ENCODE data around the gene SIT1.

Gene SIT1

DNA sequence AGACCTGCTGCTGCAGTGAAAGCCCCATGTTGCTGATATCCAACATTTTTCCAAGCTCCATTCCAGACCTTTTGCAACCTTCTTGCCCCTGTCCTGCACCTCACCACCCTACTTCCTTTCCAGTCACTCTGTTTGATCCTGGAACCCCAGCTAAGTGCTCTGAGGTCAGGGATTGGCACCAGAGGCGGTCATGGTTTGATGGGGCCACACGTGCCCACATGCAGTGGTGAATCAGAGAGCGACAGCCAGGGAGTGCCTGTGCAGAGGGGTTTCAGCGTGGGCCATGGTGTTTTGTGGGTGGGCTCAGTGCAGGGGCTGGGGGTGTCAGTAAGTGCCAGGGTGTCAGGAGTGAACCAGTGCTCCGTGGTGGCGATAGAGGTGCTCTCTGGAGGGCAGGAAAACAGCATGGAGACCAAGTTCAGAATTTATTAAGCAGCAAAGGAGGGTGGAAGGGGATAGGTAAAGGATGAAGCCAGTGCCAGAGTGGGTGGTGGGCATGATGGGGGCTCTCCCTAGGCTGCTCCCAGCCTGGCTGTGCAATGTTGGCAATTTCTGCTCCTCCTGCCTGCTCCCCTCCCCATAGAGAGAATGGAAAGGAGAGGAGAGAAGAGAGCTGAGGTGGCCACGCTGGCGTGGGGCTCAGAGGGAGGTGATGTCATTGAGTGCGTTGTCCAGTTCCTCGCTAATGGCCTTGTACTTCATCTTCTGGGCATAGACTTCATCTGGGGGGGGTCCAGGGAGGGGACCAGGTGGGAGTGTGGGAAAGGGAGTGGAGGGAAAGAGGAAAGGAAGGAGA, 32.0 kb upstream of the SIT1 start:
- FAIRE-seq (no peak), DNase-seq (ENCODE audit: insufficient read length, low spot score) (no peak)

DNA sequence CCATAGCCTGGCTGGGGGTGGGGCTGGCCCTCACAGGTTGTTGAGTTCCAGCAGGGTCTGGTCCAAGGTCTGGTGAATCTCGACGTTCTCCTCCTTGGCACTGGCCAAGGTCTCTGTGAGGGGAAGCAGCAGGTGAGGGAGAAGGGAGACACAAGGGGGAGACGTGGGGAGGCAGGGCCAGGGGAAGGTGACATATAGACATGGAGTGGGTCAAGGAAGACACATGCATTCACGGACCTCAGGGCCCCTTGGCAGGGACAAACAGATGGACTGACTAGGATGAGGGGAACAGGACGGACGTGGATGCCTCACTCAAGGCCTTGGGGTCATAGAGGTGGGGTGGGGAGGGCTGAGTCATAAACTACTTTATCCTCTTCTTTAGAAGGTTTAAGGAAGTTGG, 31.3 kb upstream of the SIT1 start:
- no peak for DNase-seq (ENCODE audit: insufficient read length, low spot score)
- FAIRE-seq = no peak

DNA sequence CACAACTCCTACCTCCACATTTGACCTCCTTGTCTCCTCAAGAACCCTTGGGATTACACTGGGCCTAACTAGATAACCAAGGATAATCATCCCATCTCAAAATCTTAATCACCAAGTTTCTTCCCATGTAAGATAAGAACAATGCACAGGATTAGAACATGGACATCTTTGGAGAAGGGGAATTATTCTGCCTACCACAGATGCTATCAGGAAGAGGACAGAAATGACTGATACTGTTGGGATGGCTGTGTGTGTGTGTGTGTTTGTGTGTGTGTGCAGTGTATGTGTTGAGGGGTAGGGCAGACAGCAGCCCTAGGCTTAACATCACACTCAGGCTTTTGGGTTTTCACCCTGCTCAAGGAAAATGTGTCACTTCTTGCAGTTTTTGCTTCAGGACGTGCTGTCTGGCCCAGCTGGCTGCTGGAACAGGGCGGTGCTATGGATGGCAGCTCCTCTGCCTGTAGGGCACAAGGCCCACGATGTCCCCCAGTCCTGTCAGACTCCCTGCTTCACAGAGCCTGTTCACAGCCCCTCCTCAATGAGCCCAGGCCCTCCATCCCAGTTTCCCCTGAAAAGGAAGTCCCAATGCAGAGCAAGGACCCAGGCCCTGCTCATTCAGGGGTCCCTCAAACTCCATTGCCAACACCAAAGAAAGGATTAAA, 30.7 kb upstream of the SIT1 start:
- DNase-seq (ENCODE audit: insufficient read length, low spot score) = no peak
- FAIRE-seq = no peak

DNA sequence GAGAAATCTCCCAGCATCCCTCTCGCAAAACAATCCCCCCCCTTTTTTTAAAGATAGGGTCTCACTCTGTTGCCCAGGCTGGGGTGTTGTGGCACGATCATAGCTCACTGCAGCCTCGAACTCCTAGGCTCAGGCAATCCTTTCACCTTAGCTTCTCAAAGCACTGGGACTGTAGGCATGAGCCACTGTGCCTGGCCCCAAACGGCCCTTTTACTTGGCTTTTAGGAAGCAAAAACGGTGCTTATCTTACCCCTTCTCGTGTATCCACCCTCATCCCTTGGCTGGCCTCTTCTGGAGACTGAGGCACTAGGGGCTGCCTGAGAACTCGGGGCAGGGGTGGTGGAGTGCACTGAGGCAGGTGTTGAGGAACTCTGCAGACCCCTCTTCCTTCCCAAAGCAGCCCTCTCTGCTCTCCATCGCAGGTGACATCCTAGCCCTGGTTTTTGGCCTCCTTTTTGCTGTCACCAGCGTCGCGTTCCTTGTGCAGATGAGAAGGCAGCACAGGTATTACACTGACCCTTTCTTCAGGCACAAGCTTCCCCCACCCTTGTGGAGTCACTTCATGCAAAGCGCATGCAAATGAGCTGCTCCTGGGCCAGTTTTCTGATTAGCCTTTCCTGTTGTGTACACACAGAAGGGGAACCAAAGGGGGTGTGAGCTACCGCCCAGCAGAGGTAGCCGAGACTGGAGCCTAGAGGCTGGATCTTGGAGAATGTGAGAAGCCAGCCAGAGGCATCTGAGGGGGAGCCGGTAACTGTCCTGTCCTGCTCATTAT, 29.8 kb upstream of the SIT1 start:
- peak; percentile 74 for FAIRE-seq
- peak; percentile 44 for DNase-seq (ENCODE audit: insufficient read length, low spot score)

DNA sequence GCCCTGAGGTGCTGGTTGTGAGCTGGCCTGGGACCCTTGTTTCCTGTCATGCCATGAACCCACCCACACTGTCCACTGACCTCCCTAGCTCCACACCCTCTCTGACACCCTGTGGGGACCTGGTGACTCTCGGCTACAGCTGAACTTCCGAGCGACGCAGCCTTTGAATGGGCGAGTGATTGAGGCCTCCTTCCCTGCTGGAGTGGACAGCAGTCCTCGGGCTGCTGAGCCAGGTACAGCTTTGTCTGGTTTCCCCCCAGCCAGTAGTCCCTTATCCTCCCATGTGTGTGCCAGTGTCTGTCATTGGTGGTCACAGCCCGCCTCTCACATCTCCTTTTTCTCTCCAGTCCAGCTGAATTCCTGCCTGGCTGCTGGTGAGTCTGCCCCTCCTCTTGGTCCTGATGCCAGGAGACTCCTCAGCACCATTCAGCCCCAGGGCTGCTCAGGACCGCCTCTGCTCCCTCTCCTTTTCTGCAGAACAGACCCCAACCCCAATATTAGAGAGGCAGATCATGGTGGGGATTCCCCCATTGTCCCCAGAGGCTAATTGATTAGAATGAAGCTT, 29.1 kb upstream of the SIT1 start:
- FAIRE-seq (no peak), DNase-seq (ENCODE audit: insufficient read length, low spot score) (no peak)

DNA sequence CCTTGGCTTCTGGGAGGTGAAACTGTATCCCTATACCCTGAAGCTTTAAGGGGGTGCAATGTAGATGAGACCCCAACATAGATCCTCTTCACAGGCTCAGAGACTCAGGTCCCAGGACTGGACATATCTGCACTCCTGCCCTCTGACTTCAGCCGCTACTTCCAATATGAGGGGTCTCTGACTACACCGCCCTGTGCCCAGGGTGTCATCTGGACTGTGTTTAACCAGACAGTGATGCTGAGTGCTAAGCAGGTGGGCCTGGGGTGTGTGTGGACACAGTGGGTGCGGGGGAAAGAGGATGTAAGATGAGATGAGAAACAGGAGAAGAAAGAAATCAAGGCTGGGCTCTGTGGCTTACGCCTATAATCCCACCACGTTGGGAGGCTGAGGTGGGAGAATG, 28.4 kb upstream of the SIT1 start:
- FAIRE-seq = no peak

DNA sequence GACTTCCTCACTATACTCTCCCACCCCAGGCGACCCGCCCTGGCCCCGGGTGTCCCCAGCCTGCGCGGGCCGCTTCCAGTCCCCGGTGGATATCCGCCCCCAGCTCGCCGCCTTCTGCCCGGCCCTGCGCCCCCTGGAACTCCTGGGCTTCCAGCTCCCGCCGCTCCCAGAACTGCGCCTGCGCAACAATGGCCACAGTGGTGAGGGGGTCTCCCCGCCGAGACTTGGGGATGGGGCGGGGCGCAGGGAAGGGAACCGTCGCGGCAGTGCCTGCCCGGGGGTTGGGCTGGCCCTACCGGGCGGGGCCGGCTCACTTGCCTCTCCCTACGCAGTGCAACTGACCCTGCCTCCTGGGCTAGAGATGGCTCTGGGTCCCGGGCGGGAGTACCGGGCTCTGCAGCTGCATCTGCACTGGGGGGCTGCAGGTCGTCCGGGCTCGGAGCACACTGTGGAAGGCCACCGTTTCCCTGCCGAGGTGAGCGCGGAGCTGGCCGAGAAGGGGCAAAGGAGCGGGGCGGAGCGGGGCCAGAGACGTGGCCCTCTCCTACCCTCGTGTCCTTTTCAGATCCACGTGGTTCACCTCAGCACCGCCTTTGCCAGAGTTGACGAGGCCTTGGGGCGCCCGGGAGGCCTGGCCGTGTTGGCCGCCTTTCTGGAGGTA, 25.1 kb upstream of the SIT1 start:
- DNase-seq (ENCODE audit: insufficient read length, low spot score) = no peak
- FAIRE-seq = no peak

More for the DNA sequence above, 28.4 kb upstream of the SIT1 start:
- DNase-seq (ENCODE audit: insufficient read length, low spot score) = no peak

DNA sequence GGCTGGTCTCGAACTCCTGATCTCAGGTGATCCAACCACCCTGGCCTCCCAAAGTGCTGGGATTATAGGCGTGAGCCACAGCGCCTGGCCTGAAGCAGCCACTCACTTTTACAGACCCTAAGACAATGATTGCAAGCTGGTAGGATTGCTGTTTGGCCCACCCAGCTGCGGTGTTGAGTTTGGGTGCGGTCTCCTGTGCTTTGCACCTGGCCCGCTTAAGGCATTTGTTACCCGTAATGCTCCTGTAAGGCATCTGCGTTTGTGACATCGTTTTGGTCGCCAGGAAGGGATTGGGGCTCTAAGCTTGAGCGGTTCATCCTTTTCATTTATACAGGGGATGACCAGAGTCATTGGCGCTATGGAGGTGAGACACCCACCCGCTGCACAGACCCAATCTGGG, 24.5 kb upstream of the SIT1 start:
- no peak for DNase-seq (ENCODE audit: insufficient read length, low spot score)
- no peak for FAIRE-seq

DNA sequence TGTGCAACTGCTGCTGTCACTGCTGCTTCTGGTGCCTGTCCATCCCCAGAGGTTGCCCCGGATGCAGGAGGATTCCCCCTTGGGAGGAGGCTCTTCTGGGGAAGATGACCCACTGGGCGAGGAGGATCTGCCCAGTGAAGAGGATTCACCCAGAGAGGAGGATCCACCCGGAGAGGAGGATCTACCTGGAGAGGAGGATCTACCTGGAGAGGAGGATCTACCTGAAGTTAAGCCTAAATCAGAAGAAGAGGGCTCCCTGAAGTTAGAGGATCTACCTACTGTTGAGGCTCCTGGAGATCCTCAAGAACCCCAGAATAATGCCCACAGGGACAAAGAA, 23.3 kb upstream of the SIT1 start:
- FAIRE-seq = no peak
- no peak for DNase-seq (ENCODE audit: insufficient read length, low spot score)

DNA sequence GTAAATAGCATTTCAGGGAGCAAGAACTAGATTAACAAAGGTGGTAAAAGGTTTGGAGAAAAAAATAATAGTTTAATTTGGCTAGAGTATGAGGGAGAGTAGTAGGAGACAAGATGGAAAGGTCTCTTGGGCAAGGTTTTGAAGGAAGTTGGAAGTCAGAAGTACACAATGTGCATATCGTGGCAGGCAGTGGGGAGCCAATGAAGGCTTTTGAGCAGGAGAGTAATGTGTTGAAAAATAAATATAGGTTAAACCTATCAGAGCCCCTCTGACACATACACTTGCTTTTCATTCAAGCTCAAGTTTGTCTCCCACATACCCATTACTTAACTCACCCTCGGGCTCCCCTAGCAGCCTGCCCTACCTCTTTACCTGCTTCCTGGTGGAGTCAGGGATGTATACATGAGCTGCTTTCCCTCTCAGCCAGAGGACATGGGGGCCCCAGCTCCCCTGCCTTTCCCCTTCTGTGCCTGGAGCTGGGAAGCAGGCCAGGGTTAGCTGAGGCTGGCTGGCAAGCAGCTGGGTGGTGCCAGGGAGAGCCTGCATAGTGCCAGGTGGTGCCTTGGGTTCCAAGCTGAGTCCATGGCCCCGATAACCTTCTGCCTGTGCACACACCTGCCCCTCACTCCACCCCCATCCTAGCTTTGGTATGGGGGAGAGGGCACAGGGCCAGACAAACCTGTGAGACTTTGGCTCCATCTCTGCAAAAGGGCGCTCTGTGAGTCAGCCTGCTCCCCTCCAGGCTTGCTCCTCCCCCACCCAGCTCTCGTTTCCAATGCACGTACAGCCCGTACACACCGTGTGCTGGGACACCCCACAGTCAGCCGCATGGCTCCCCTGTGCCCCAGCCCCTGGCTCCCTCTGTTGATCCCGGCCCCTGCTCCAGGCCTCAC, 22.6 kb upstream of the SIT1 start, which contains the start of gene CA9:
Gene CA9, plus strand, starts transcription at position 797 of the 893 bp plus-strand sequence. Its CDS starts 32 bp downstream, at position 829.
- no peak for FAIRE-seq
- no peak for DNase-seq (ENCODE audit: insufficient read length, low spot score)

DNA sequence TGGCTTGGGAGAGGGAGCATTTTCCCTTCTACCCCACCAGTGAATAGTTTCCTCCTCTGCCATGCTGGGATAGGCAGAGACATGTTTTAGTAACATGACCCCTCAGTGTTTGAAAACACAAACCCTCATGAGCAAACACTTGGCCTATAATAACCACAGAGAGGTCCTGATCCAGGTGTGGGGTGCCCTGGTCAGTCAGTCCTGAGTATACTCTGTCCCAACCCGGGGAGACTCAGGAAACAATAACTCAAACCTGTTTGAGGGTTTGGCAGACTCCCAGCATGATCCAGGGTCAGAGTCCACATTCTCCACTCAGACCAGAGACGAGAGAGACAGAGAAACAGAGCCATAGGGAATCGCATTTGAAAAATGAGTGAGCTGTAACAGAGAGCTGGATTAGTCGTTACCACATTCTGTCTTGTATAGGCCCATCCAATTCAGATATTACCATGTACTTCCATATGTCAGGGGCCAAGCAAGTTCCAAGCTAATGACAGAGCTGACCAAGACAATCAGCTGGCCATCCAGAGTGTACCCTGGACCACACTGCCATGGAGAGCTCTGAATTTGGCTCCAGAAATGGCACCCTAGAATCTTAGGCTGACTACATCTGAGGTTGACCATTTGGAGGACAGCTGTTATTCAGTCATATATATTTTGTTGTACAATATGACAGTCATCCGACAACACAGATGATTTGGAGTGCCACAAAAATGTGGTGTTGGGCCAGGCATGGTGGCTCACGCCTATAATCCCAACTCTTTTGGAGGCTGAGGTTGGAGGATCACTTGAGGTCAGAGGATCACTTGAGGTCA, 18.8 kb upstream of the SIT1 start:
- FAIRE-seq (no peak), DNase-seq (ENCODE audit: insufficient read length, low spot score) (no peak)

DNA sequence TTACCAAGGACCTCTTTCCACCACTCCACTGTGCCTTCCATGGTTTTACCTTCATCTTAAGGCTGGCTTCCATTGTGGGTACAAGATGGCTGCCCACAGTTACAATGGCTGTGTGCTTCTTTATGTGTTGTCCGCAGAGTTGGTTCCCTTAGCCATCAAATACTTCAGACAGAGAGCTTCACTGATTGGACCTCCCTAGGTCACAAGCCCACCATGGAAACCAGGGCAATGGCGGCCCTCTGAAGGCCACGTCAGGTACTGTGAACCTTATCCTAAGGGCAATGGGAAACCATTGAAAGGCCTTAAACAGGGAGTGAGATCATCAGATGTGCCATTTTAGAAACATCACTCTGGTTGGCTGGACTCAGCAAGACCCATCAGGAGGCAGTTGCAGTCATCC, 17.2 kb upstream of the SIT1 start:
- DNase-seq (ENCODE audit: insufficient read length, low spot score) (no peak), FAIRE-seq (no peak)

DNA sequence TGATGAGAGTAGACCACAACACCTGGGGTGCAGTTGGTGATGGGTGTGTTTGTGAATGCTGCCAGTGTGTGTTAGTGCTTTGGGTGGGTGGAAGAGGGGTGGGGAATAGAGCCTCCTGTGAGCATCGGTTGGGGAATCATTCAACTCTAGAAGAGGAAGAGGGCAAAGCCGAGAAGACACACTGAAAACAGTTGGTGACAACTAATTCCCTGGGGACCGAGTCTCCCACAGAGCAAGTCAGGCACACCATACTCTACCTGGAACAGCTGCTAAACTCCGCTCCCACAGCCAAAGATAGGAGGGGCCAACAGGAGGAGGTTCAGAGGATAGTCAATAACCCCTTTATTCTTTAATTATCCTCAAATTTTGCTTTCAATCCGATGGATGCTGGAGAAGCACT, 15.8 kb upstream of the SIT1 start:
- DNase-seq (ENCODE audit: insufficient read length, low spot score) (no peak), FAIRE-seq (no peak)

DNA sequence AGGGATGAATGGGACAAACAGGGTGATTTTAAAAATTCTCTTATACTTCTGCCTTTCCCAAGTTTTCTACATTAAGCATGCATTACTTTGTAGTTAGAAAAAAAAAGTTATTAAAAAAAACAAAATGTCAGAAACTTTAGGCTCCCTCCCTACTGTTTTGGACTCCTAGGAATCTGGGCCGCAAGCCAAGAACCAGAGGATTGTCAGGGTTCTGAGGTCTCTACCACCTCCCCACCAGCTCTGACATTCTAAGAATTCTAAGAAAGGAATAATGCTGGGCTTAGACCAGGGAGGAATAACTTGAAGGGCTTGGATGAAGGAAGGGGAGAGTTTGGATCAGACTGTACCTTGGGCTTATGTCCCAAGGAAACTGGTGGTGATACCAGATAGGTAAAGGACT, 15.3 kb upstream of the SIT1 start:
- FAIRE-seq (no peak), DNase-seq (ENCODE audit: insufficient read length, low spot score) (no peak)

DNA sequence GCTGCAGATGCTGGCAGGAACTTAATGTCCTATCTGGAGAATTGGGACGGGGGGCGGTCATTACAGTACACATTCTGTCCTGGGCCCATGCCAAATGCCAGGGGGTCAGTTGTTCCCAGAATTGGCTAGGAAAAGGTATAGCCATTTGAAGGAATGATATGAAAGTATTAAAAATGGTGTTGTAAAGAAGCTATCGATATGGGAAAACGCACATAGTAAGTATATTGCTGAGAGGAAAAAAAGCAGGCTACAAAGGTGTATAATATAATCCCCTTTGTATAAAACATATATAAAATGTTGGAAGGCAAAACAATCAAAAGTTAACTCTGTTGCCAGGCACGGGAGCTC, 14.7 kb upstream of the SIT1 start:
- FAIRE-seq = no peak

DNA sequence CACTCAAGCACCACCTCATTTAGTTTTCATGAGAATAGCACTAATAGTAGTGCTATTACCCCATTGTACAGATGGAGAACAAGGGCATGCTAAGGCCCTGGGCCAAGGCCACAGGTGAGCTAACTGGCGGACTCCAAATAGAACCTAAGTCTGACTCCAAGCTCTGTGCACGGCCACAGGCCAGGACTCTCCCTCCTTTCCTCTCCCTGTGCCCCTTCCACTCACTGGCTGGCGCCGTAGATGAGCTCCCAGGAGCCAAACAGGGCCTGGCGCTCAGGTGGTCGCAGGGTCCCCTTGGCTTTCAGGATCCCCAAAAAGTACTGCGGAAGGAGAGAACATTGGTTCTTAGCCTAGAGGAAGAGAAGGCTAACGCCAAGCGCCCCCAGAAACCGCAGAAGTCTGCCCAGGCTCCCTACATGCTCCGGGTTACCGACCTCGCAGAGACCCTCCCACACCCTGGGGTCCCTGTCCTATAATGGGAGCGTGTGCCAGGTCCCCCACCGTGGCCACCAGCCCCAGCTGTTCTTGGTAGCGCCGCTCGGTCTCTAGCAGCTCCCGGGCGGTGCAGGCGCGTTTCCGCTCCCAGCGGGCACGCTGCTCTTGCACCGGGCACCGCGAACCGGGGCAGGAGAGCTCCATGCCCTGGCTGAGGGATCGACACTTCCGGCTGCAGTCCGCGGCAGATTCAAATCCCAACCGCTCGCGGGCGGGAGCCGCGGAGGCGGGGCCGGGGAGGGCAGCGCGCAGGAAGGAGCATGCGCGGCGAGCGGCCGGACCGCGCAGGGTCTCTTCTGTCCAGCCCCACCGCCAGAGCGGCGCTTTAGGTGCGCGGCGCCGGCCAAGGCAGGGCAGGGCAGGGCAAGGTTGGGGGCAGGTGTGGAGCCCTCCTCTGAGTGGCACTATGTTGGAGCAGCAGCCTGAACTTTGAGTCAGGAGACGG, 14.1 kb upstream of the SIT1 start, which contains the start of gene ARHGEF39:
Gene ARHGEF39, minus strand, starts transcription at position 665 of the 940 bp plus-strand sequence. Its CDS starts 26 bp downstream, at position 639.
- DNase-seq (ENCODE audit: insufficient read length, low spot score) = peak; percentile 85
- peak; percentile 96 for FAIRE-seq

More for the DNA sequence above, 14.7 kb upstream of the SIT1 start:
- no peak for DNase-seq (ENCODE audit: insufficient read length, low spot score)

DNA sequence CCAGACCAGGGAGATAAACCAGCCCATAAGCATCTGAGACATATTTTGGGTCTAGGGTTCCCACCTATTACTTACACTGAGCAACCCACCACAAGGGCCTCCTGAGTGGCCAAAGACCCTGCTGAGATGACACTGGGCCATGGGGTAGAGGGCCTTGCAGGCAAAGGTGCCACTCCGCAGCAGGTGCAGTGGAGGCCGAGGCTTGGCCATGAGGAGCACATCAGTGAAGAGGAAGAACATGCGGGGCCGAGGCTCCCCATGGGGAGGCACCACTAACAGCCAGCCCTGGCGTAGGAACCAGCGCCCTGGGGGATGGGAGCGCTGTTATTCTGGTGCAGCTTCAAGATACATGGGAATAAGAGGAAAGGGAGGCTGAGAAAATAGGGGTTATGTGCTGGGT, 11.7 kb upstream of the SIT1 start:
- DNase-seq (ENCODE audit: insufficient read length, low spot score) = no peak
- FAIRE-seq = no peak

Data from GM19239 (cell line).